WTC11 (cell line): Measurements from ENCODE around the gene LRRFIP1. TPM values are rescaled to one million over a fixed set of nuclear protein-coding genes. Genes with fewer than 3 reads are reported as not detected.
A peak's percentile ranks its signal among the peaks of the same experiment; 100 is the strongest.

Experiments
- ATAC-seq: fragments of 200-7000 bp; cut with Tn5 transposase; 2 replicates; pipeline ENCODE4 v1.10.0; 2021; ENCODE audit warnings: mild to moderate bottlenecking, moderate library complexity
- CTCF ChIA-PET: fragments of 300-600 bp; sonication (Branson Sonifier 250); formaldehyde crosslinking; loops from one replicate; lab custom pipeline; 2021; ENCODE audit warnings: antibody characterized with exemption; lab: Charles Lee
- POLR2A ChIA-PET: fragments of 350-600 bp; sonication (Branson Sonifier 250); formaldehyde crosslinking; loops from one replicate; lab custom pipeline; 2021; ENCODE audit warnings: antibody characterized with exemption; lab: Charles Lee
- DNase-seq: peaks from one replicate; pipeline ENCODE4 v3.0.0; 2021; ENCODE audit warnings: low spot score
- H3K27ac Mint-ChIP-seq: 2 replicates; pipeline ENCODE4 v1.8.0; 2021; ENCODE audit warnings: mixed read lengths
- H3K27me3 Mint-ChIP-seq: 2 replicates; pipeline ENCODE4 v1.8.0; 2021; ENCODE audit warnings: low read depth, mild to moderate bottlenecking, moderate library complexity, mixed read lengths
- H3K36me3 Mint-ChIP-seq: 2 replicates; pipeline ENCODE4 v1.8.0; 2021; ENCODE audit warnings: mixed read lengths
- H3K4me1 Mint-ChIP-seq: 2 replicates; pipeline ENCODE4 v1.8.0; 2022; ENCODE audit warnings: mixed read lengths
- H3K4me3 Mint-ChIP-seq: 2 replicates; pipeline ENCODE4 v1.8.0; 2021; ENCODE audit warnings: mild to moderate bottlenecking, moderate library complexity, mixed read lengths
- H3K9me3 Mint-ChIP-seq: 2 replicates; pipeline ENCODE4 v1.8.0; 2021; ENCODE audit warnings: mixed read lengths
- ARID4B ChIP-seq: sonication (generic); formaldehyde crosslinking; IDR thresholded peaks from 2 replicates; pipeline ENCODE4 v1.8.0; 2023; ENCODE audit warnings: missing genetic modification reagents, mild to moderate bottlenecking, borderline replicate concordance
- ATF6 ChIP-seq: sonication (generic); formaldehyde crosslinking; IDR thresholded peaks from 2 replicates; pipeline ENCODE4 v1.8.1; 2023; ENCODE audit warnings: mild to moderate bottlenecking, missing genetic modification reagents
- E2F5 ChIP-seq: sonication (generic); formaldehyde crosslinking; IDR thresholded peaks from 2 replicates; pipeline ENCODE4 v1.8.1; 2022; ENCODE audit warnings: mild to moderate bottlenecking, moderate library complexity, missing genetic modification reagents
- ELF4 ChIP-seq: sonication (generic); formaldehyde crosslinking; IDR thresholded peaks from 2 replicates; pipeline ENCODE4 v1.8.1; 2022; ENCODE audit warnings: low read depth, mild to moderate bottlenecking, moderate library complexity, missing genetic modification reagents
- GTF2I ChIP-seq: fragments of 250-450 bp; sonication (Bioruptor Pico); conservative IDR thresholded peaks from 2 replicates; pipeline ENCODE4 v1.4.0; 2021; ENCODE audit warnings: mild to moderate bottlenecking
- HMGXB4 ChIP-seq: sonication (generic); formaldehyde crosslinking; IDR thresholded peaks from 2 replicates; pipeline ENCODE4 v1.8.1; 2023; ENCODE audit warnings: mild to moderate bottlenecking, moderate library complexity, missing genetic modification reagents
- IRF1 ChIP-seq: sonication (generic); formaldehyde crosslinking; IDR thresholded peaks from 2 replicates; pipeline ENCODE4 v1.8.0; 2023; ENCODE audit warnings: missing genetic modification reagents
- IRF2 ChIP-seq: sonication (generic); formaldehyde crosslinking; IDR thresholded peaks from 2 replicates; pipeline ENCODE4 v1.8.0; 2022; ENCODE audit warnings: low read depth, missing genetic modification reagents, borderline replicate concordance
- MAX ChIP-seq: sonication (generic); formaldehyde crosslinking; IDR thresholded peaks from 2 replicates; pipeline ENCODE4 v1.8.0; 2022; ENCODE audit warnings: mild to moderate bottlenecking, missing genetic modification reagents
- NFATC4 ChIP-seq: fragments of 250-450 bp; sonication (Bioruptor Pico); IDR thresholded peaks from 2 replicates; pipeline ENCODE4 v1.9.0; 2021; ENCODE audit warnings: mild to moderate bottlenecking
- NFYB ChIP-seq: sonication (generic); formaldehyde crosslinking; conservative IDR thresholded peaks from 2 replicates; pipeline ENCODE4 v1.8.0; 2022; ENCODE audit warnings: low read depth, missing genetic modification reagents
- NR1H2 ChIP-seq: sonication (generic); formaldehyde crosslinking; IDR thresholded peaks from 2 replicates; pipeline ENCODE4 v1.9.0; 2021; ENCODE audit warnings: mild to moderate bottlenecking, moderate library complexity, missing genetic modification reagents
- NR2C2 ChIP-seq: sonication (generic); formaldehyde crosslinking; IDR thresholded peaks from 2 replicates; pipeline ENCODE4 v1.8.0; 2022; ENCODE audit warnings: mild to moderate bottlenecking, missing genetic modification reagents
- PREB ChIP-seq: sonication (generic); formaldehyde crosslinking; IDR thresholded peaks from 2 replicates; pipeline ENCODE4 v1.8.1; 2022; ENCODE audit warnings: mild to moderate bottlenecking, missing genetic modification reagents, moderate library complexity, borderline replicate concordance
- SMAD3 ChIP-seq: sonication (generic); formaldehyde crosslinking; IDR thresholded peaks from 2 replicates; pipeline ENCODE4 v1.8.0; 2022; ENCODE audit warnings: missing genetic modification reagents, mild to moderate bottlenecking, borderline replicate concordance
- SP1 ChIP-seq: sonication (generic); formaldehyde crosslinking; conservative IDR thresholded peaks from 2 replicates; pipeline ENCODE4 v1.8.1; 2022; ENCODE audit warnings: missing genetic modification reagents
- ZNF263 ChIP-seq: sonication (generic); formaldehyde crosslinking; IDR thresholded peaks from 2 replicates; pipeline ENCODE4 v1.8.1; 2022; ENCODE audit warnings: low read depth, mild to moderate bottlenecking, moderate library complexity, missing genetic modification reagents
- ZNF416 ChIP-seq: fragments of 250-450 bp; sonication (Bioruptor Pico); IDR thresholded peaks from 2 replicates; pipeline ENCODE4 v1.9.0; 2021; ENCODE audit warnings: mild to moderate bottlenecking, inconsistent platforms
- total RNA-seq: library from RNA; stranded (reverse); gene quantifications from 3 replicates; pipeline ENCODE4 v1.2.3, GENCODE V29; 2021

LRRFIP1 gene
- total RNA-seq, 1 experiment from 2014 or later: 88.4 TPM

GRCh38 chr2:237734905-237735623 lies 107.7 kb downstream of the LRRFIP1 start:
- DNase-seq (no peak), ATAC-seq (no peak)
- Mint-ChIP-seq H3K9me3 (no peaks in the 10 kb centered on the region), H3K27me3 (no peaks in the 10 kb centered on the region), H3K27ac (peak overlapping the region; percentile 93), H3K4me1 (peaks cover 72% of the 10 kb centered on the region), H3K36me3 (peaks cover 15% of the 10 kb centered on the region), H3K4me3 (no peak overlapping the region)
- POLR2A ChIA-PET: no interaction called here
- no peak for TF ChIP-seq ELF4
- TF ChIP-seq IRF1: no peak
- no peak for TF ChIP-seq NFATC4 (CRISPR knock-in tag)
- no peak for TF ChIP-seq PREB (CRISPR knock-in tag)
- TF ChIP-seq MAX: no peak
- TF ChIP-seq NR1H2 (CRISPR knock-in tag): no peak
- no peak for TF ChIP-seq NFYB
- no peak for TF ChIP-seq E2F5
- TF ChIP-seq ARID4B: no peak
- CTCF ChIA-PET: interaction anchor here (0.9 to 4.4 kb wide), 7 partner anchors 8 to 222 kb away, joined by 3 to 14 read pairs (median 6); no protein-coding TSS in a partner anchor

- ChIA-PET POLR2A (no interaction called here), CTCF (interaction anchor here (1.2 kb wide), 1 partner anchor 9 kb away, joined by 3 read pairs; no protein-coding TSS in a partner anchor)
- DNase-seq (no peak), ATAC-seq (no peak)
- peaks cover 15% of the 10 kb centered on the region for H3K36me3 Mint-ChIP-seq
- no peaks in the 10 kb centered on the region for H3K27me3 Mint-ChIP-seq
- peak overlapping the region; percentile 93; the same call in 1 of the 2 replicates for H3K27ac Mint-ChIP-seq
- H3K4me1 Mint-ChIP-seq: peaks cover 72% of the 10 kb centered on the region
- H3K4me3 Mint-ChIP-seq: no peak overlapping the region
- no peak for TF ChIP-seq GTF2I (CRISPR knock-in tag)
- no peak for TF ChIP-seq NFATC4 (CRISPR knock-in tag)
- TF ChIP-seq HMGXB4 (CRISPR knock-in tag): no peak
- TF ChIP-seq ZNF263 (CRISPR knock-in tag): no peak
- no peak for TF ChIP-seq ZNF416 (CRISPR knock-in tag)
- TF ChIP-seq IRF2 (CRISPR knock-in tag): no peak
- TF ChIP-seq SMAD3 (CRISPR knock-in tag): no peak
- TF ChIP-seq SP1: no peak
- TF ChIP-seq ATF6 (CRISPR knock-in tag): no peak
- no peak for TF ChIP-seq NR2C2 (CRISPR knock-in tag)
- H3K9me3 Mint-ChIP-seq: no peaks in the 10 kb centered on the region
Measured at GRCh38 chr2:237735798-237736197, 108.4 kb downstream of the LRRFIP1 start.
